ENCODE measurements around the gene GADL1. TPM values are rescaled to one million over a fixed set of nuclear protein-coding genes. Genes with fewer than 3 reads are reported as not detected.

GADL1 gene
- total RNA-seq, 4 donors from 2014 or later = 0.46 TPM; not detected in 3

DNA sequence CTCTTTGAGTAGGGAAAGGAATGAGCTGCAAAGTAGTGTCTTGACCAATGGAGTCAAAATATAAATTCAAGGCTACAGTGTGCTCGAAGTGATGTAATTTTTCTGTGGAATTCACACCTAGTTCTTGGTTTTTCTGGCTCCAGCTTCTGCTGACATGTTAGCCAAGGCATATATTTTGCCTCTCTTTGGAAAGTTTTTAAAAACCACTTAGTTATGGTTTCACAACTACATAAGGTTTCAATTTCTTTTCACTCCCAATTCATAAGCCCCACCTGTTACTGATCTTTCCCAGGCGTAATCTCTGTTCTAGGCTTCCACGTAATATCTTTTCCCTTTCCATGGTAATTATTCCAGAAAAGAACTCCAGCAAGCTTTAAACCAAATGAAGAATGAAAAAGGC lies 46.9 kb downstream of the GADL1 start:
- DNase-seq (ENCODE audit: low spot score) (no peak), ATAC-seq (ENCODE audit: low FRiP score) (no peak)
- TF ChIP-seq, protein P1, sequence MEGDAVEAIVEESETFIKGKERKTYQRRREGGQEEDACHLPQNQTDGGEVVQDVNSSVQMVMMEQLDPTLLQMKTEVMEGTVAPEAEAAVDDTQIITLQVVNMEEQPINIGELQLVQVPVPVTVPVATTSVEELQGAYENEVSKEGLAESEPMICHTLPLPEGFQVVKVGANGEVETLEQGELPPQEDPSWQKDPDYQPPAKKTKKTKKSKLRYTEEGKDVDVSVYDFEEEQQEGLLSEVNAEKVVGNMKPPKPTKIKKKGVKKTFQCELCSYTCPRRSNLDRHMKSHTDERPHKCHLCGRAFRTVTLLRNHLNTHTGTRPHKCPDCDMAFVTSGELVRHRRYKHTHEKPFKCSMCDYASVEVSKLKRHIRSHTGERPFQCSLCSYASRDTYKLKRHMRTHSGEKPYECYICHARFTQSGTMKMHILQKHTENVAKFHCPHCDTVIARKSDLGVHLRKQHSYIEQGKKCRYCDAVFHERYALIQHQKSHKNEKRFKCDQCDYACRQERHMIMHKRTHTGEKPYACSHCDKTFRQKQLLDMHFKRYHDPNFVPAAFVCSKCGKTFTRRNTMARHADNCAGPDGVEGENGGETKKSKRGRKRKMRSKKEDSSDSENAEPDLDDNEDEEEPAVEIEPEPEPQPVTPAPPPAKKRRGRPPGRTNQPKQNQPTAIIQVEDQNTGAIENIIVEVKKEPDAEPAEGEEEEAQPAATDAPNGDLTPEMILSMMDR (IDR thresholded peaks at IDR 0.05) = no peak

DNA sequence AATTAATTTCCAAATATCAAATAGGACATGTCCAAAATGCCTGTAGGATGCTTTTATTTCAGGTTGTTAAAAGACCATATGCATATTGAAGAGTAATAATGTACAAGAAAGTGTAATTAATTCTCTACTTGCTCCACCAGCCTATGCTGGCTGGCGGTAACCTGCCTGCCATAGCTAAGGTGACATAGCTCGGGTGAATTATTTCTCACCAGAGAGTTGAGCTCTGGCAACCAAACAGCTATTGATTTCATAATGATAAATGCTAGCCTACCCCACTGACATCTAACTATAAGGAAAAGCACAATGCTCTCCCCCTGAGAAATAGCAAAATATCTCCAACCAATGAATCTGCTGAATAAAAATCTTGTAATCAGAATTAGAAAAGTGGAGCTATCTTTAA lies 48.9 kb downstream of the GADL1 start:
- DNase-seq (ENCODE audit: low spot score) (no peak), ATAC-seq (ENCODE audit: low FRiP score) (no peak)
- TF ChIP-seq, protein P1 (IDR thresholded peaks at IDR 0.05) = no peak

DNA sequence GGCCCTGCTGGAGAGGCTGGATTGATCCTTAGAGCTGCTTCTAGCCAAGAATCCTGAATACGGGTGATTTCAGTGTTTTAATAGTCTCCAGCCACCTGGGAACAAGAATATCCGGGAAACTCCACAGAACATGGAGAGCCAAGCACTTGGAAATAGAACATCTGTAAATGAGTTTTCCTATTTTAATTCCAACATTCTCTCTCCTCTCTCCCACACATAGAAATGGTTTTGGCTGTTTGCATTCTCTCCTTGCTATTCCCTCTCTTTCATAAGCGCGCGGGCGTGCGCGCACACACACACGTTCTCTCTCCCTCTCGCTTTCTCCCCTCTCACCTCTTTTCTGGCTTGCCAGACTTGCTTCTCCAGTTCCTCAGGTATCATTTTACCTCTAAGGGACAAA lies 50.6 kb downstream of the GADL1 start:
- TF ChIP-seq, protein P1 (IDR thresholded peaks at IDR 0.05) = no peak
- ATAC-seq (ENCODE audit: low FRiP score) (no peak), DNase-seq (ENCODE audit: low spot score) (no peak)

DNA sequence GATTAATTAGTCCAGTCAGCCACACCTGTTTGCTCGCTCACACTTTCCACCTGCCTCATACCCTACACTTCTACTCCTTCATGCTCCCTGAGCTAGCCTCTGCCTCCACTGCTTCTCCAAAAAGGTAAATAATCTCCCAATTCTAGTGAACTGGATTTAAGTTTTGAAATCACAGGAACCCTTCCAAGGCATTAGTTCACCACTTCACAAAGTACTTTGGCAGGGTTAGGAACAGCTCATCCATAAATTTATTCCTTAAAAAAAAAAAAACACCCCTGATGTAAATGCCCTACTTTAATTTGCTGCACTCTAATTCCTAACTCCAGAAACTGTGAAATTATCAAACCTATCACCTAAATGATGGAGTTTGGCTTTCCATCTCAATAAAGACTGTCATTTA lies 58.3 kb downstream of the GADL1 start:
- TF ChIP-seq, protein P1 (IDR thresholded peaks at IDR 0.05) = no peak
- DNase-seq (ENCODE audit: low spot score) (no peak), ATAC-seq (ENCODE audit: low FRiP score) (no peak)

DNA sequence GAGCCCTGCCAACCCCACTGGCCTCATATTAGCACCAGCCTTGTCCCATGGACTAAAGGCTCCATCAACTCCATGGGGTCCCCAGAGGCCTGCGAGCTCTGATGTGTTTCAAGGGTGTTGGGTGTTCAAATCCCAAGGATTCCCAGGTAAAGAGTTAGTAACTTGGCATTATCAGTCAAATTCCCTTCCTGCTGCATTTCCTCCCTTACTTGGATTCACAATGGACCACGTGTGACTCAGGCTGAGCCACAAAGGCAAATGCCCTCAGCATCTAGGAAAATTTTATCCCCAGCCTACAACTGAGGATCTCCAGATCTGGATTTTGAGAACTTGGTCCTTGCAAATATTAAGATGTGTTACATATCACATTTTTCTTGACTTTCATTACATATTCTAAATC lies 58.8 kb downstream of the GADL1 start:
- ATAC-seq (ENCODE audit: low FRiP score) (no peak), DNase-seq (ENCODE audit: low spot score) (no peak)
- TF ChIP-seq, protein P1 (IDR thresholded peaks at IDR 0.05) = no peak

DNA sequence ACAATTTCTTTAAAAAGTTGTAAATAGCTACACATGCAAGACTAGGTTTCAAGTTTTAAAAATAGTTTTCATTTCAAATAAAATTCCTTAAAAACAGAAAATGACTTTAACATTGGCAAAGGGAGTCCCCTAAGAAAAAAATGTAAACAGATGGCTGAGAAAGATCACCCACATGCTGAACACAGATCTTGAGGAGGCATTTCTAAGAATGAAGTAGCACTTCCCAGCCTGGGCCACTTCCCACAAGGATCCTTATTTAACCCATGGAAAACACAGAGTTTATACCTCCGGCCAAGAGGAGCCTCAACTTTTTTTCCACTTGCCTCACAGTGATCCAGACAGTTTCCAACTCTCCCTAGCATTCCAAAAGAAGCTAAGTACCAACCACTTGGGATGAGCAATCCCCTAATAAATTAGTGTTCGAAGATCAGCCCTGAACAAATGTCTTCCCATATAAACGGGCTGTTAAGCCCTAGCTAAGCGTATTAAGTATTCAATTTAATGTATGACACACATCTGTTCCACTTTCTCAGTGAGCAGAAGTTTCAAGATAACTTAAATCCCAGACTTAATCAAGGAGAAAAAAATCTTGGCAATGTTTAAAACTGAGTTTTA lies 61.4 kb downstream of the GADL1 start:
- no peak for ATAC-seq (ENCODE audit: low FRiP score)
- no peak for DNase-seq (ENCODE audit: low spot score)
- TF ChIP-seq, protein P1 (IDR thresholded peaks at IDR 0.05) = no peak

DNA sequence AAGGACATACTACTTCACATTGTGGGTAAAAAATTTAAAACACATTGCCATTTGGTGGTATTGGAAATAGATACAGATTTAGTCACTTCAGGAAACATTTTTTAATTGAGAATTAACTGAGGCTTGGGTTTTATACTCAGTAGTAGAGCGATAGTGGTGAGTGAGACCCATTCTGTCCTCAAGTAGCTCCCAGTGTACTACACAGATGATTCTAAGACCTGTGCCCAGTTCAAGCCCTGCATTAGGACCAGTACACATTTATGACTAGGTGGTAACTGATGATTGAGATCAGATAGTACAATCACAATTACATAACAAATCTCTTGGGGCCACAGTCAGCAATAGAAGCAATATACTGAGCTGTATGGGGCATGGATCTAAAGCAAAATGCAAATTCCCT lies 67.4 kb downstream of the GADL1 start:
- ATAC-seq (ENCODE audit: low FRiP score) (no peak), DNase-seq (ENCODE audit: low spot score) (no peak)
- TF ChIP-seq, protein P1 (IDR thresholded peaks at IDR 0.05) = no peak
